HG03354 (cell line): Measurements from ENCODE around the gene INO80.
"Not testable (repeated sequence)": the region's sequence is repeated elsewhere in the genome, so short reads cannot be mapped to it uniquely, and the experiment has no call there.

Experiments
- ATAC-seq: cut with Tn5 transposase; IDR thresholded peaks from one replicate; pipeline ENCODE4 v1.9.1; 2021; ENCODE audit warnings: mild to moderate bottlenecking; ENCODE audit not compliant: unreplicated experiment, poor library complexity, severe bottlenecking

The INO80 gene

GRCh38 chr15:41116116-41116961 lies at the start of gene INO80:
Gene INO80, minus strand, starts transcription at chr15:41116280. Its CDS starts 19,970 bp downstream, at chr15:41096310.
- ATAC-seq, result peak; percentile 81

GRCh38 chr15:41161736-41162135 lies 45.7 kb upstream of the INO80 start:
- ATAC-seq, result no peak

DNA sequence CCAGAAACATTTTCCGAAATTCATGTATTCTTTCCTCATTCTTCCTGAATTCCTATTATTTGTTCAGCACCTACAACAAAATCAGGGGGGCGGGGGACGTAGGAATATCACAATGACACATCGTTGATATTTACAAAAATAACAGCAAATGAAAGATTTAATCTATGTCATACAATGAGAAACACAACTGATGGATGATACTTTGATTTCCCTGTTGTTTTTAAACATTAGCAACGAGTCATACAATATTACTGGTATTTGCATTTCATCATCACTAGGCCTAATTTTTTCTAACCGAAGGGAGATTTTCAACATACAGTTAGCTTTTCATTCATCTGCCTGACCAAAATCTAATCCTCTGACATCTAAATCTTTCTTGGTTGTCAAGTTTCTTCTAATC lies 45.3 kb upstream of the INO80 start:
- no peak for ATAC-seq

DNA sequence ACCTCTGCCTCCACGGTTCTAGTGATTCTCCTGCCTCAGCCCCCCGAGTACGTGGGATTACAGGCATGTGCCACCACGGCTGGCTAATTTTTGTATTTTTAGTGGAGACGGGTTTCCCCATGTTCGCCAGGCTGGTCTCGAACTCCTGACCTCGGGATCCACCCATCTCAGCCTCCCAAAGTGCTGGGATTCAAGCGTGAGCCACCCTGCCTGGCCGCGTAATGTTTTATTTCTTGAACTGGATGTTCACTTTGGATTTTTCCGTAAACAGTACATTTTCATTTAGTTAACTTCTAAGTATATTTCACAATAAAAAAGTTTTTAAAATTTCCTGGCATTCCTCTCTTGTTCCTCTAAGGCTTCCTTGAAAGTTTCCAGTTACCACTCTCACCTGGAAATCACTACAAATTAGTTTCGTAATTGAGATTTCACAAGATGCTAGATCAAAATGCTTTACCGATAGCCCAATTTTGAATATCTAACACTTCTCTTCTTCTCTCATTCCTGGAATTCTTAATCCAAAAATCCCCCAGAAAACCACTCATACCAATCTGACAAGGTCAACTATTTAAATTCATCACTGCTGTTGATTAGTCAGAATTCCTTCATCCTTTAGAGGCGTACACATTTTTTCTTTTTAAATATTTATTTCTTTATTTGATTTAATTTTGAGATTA lies 44.7 kb upstream of the INO80 start:
- no peak for ATAC-seq

GRCh38 chr15:41154412-41154811 lies 38.3 kb upstream of the INO80 start:
- no peak for ATAC-seq

GRCh38 chr15:41153733-41154132 lies 37.7 kb upstream of the INO80 start:
- ATAC-seq, result no peak

DNA sequence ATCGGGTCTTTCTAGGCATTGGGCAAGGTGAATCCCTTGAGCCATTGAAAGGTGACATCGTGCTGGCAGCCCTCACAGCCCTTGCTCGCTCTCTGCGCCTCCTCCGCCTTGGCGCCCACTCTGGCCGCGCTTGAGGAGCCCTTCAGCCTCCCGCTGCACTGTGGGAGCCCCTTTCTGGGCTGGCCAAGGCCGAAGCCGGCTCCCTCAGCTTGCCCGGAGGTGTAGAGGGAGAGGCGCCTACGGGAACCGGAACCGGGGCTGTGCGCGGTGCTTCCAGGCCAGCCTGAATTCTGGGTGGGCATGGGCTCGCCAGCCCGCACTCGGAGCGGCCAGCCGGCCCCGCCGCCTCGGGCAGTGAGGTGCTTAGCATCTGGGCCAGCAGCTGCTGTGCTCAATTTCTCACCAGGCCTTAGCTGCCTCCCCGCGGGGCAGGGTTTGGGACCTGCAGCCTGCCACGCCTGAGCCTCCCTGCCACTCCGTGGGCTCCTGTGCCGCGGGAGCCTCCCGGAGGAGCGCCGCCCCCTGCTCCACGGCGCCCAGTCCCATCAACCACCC lies 35.4 kb upstream of the INO80 start:
- no peak for ATAC-seq

- no peak for ATAC-seq
These were observed 34.2 kb upstream of the INO80 start for GRCh38 chr15:41150279-41150678.

DNA sequence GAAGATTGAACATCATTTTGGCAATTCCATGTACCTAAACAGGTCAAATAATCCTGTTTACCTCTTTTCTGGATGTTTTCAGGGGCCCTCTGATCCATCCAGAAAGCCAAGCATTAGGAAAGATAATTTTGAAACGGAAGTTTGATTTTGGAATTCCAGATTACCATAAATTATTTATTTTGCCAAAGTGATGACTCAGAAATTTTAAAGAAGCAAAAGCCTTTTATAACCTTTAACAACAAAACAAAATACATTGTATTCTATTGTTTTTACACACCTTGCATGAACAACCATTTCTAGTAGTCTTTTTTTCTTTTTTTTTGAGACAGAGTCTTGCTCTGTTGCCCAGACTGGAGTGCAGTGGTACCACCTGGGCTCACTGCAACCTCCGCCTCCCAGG lies 32.0 kb upstream of the INO80 start:
- no peak for ATAC-seq

- ATAC-seq, result no peak
These were observed 23.5 kb upstream of the INO80 start for GRCh38 chr15:41139619-41140018.

- not testable (repeated sequence) for ATAC-seq
These were observed 23.0 kb upstream of the INO80 start for GRCh38 chr15:41139112-41139511.

DNA sequence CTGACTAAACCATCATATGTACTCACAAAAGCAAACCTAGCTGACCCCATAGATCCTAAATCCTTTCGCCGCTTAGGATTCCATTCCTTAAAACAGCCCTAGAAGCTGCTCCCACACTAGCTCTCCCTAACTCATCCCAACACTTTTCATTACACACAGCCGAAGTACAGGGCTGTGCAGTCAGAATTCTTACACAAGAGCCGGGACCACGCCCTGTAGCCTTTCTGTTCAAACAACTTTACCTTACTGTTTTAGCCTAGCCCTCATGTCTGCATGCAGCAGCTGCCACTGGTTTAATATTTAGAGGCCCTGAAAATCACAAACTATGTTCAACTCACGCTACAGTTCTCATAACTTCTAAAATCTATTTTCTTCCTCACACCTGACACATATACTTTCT lies 19.5 kb upstream of the INO80 start:
- not testable (repeated sequence) for ATAC-seq

DNA sequence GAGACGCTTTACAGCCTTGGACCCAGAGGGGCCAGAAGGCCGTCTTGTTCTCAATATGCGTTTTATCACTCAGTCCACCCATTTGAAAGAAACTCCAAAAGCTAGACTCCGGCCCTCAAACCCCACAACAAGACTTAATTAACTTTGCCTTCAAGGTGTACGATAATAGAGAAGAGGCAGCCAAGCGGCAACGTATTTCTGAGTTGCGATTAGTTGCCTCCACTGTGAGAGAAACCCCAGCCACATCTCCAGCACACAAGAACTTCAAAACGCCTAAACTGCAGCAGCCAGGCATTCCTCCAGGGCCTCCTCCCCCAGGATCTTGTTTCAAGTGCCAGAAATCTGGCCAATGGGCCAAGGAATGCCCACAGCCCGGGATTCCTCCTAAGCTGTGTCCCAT lies 17.4 kb upstream of the INO80 start:
- ATAC-seq, result no peak

- not testable (repeated sequence) for ATAC-seq
These were observed 16.0 kb upstream of the INO80 start for GRCh38 chr15:41132094-41132493.

- no peak for ATAC-seq
These were observed 12.3 kb upstream of the INO80 start for GRCh38 chr15:41128174-41128902.

DNA sequence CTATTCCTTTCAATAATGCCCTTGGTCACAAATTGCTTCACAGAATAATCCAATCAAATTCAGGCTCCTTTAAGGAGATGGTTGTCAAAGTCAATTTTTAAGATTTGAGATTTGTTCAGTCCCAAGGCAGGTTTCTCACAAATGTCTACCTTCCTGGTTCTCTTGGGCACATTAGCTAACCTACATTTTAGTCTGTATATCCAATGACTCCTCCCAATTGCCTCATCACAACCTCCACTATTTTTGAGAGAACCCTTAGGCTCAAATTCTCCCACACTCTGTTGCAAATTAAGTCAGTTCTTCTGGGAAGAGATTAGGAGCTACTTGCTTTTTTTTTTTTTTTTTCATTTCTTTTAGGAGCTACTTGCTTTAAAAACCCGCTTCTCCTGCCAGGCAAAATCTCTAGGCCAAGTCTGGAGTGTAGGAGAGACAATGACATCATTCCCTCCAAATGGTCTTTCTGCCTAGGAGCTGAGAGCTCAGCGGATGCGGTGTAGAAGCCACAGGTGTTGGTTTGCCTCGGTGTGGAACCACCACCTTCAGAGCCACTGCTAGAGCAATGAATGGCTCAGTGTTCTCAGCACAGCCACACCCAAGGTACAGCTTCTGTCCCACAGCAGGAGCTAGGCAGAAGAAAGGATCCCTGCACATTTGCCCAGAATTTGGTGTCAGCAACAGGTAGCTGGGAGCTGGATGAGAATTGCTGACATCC lies 10.0 kb upstream of the INO80 start:
- ATAC-seq, result no peak

DNA sequence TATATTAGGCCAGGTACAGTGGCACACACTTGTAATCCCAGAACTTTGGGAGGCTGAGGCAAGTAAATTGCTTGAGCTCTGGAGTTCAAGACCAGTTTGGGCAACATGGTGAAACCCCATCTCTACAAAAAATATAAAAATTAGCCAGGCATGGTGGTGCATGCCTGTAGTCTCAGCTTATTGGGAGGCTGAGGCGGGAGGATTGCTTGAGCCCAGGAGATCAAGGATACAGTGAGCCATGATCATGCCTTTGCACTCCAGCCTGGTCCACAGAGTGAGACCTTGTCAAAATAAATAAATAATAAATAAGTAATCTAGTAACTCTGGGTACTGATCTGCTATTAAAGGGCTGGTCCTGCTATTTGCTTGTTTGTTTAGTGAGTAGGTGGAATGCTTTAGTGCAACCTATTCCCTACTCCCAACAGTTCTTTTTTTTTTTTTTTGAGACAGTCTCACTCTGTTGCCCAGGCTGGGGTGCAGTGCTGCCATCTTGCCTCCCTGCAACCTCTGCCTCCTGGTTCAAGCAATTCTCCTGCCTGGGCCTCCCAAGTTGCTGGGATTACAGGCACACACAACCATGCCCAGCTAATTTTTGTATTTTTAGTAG lies 9.1 kb upstream of the INO80 start:
- no peak for ATAC-seq

DNA sequence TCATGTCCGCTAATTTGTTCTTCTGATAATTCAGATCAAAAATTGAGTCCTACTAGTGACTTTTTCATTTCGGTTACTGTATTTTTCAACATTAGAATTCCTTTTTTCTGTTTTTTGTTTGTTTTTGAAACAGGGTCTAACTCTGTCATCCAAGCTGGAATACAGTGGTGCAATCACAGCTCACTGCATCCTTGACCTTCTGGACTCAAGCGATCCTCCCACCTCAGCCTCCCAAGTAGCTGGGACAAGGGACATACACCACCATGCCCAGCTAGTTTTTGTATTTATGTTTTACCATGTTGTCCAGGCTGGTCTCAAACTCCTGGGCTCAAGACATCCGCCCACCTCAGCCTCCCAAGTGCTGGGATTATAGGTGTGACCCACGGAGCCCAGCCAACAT lies 8.0 kb upstream of the INO80 start:
- ATAC-seq, result no peak

DNA sequence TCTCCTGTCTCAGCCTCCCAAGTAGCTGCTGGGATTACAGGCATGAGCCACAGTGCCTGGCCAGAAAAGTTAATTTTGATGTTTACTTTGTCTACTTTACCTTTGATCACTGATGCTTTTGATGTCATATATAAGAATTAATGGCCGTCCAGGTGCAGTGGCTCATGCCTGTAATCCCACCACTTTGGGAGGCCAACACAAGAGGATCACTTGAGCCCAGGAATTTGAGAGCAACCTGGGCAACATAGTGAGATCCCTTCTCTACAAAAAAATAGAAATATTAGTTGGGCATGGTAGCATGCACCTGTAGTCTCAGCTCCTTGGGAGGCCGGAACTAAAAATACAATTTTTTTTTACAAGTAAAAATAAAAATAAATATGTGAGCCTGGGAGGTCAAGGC lies 6.8 kb upstream of the INO80 start:
- no peak for ATAC-seq
